GM21786 (cell line): ENCODE measurements around the gene CLSTN1.
A peak's percentile ranks its signal among the peaks of the same experiment; 100 is the strongest.
"Not testable (repeated sequence)": the region's sequence is repeated elsewhere in the genome, so short reads cannot be mapped to it uniquely, and the experiment has no call there.

Source experiments
- ATAC-seq: cut with Tn5 transposase; IDR thresholded peaks from one replicate; pipeline ENCODE4 v1.9.1; 2021; ENCODE audit not compliant: unreplicated experiment

The CLSTN1 gene

GRCh38 chr1:9798236-9799130 lies 25.3 kb downstream of the CLSTN1 start:
- no peak for ATAC-seq

- ATAC-seq, result no peak
Observed at GRCh38 chr1:9797049-9797448, 26.7 kb downstream of the CLSTN1 start.

GRCh38 chr1:9794081-9794480 lies 29.7 kb downstream of the CLSTN1 start:
- no peak for ATAC-seq

GRCh38 chr1:9793291-9793690 lies 30.5 kb downstream of the CLSTN1 start:
- ATAC-seq, result no peak

GRCh38 chr1:9792156-9793042 lies 31.4 kb downstream of the CLSTN1 start:
- ATAC-seq, result no peak

- ATAC-seq, result not testable (repeated sequence)
Observed at GRCh38 chr1:9789700-9790099, 34.1 kb downstream of the CLSTN1 start.

GRCh38 chr1:9787702-9788101 lies 36.1 kb downstream of the CLSTN1 start:
- ATAC-seq, result peak; percentile 55

GRCh38 chr1:9785406-9785805 lies 38.4 kb downstream of the CLSTN1 start:
- ATAC-seq, result no peak

- no peak for ATAC-seq
Observed at GRCh38 chr1:9784508-9785133, 39.1 kb downstream of the CLSTN1 start.

GRCh38 chr1:9782897-9783296 lies 40.9 kb downstream of the CLSTN1 start:
- ATAC-seq, result no peak

- no peak for ATAC-seq
Observed at GRCh38 chr1:9782116-9782751, 41.5 kb downstream of the CLSTN1 start.

- ATAC-seq, result no peak
Observed at GRCh38 chr1:9780554-9781110, 43.1 kb downstream of the CLSTN1 start.

- no peak for ATAC-seq
Observed at GRCh38 chr1:9778905-9779304, 44.9 kb downstream of the CLSTN1 start.

GRCh38 chr1:9776685-9777084 lies 47.1 kb downstream of the CLSTN1 start:
- no peak for ATAC-seq

- ATAC-seq, result no peak
Observed at GRCh38 chr1:9774712-9775679, 48.8 kb downstream of the CLSTN1 start.

- no peak for ATAC-seq
Observed at GRCh38 chr1:9770298-9770697, 53.5 kb downstream of the CLSTN1 start.

- ATAC-seq, result no peak
Observed at GRCh38 chr1:9768983-9769382, 54.8 kb downstream of the CLSTN1 start.

- no peak for ATAC-seq
Observed at GRCh38 chr1:9767964-9768668, 55.6 kb downstream of the CLSTN1 start.
